ENCODE data around the gene CFC1B. TPM values are rescaled to one million over a fixed set of nuclear protein-coding genes. Genes with fewer than 3 reads are reported as not detected.
"Not testable (repeated sequence)": the region's sequence is repeated elsewhere in the genome, so short reads cannot be mapped to it uniquely, and the experiment has no call there.

CFC1B gene
- total RNA-seq (2011; cell fraction: chromatin; rRNA removed; ENCODE audit: low replicate concordance): not detected in 2 replicates
- not detected in 2 replicates for total RNA-seq (2011; cell fraction: nucleolus; rRNA removed)
- not detected in 2 replicates for total RNA-seq (2011; cell fraction: nucleoplasm; rRNA removed)
- not detected in 2 replicates for total RNA-seq (2014; rRNA removed)
- total RNA-seq (2014; rRNA removed; fragmentation: Illumina TruSeq; extraction: Trizol): not detected in 2 replicates
- total RNA-seq (2015; rRNA removed; fragmentation: Illumina TruSeq; extraction: Trizol): not detected in 2 replicates
- not detected in 2 replicates for total RNA-seq (2021)
- not detected in 2 replicates for polyA plus RNA-seq (2011; rRNA removed)
- polyA plus RNA-seq (2011; cell fraction: cytosol; rRNA removed): not detected in 2 replicates
- polyA plus RNA-seq (2011; cell fraction: nucleus; rRNA removed): not detected in 2 replicates
- polyA plus RNA-seq (2012): not detected in 2 replicates
- polyA plus RNA-seq (2014; fragmentation: Illumina TruSeq; extraction: Trizol): not detected in 2 replicates
- polyA plus RNA-seq (2014; fragmentation: Nextera tagmentation; extraction: Ambion mirVana): not detected
- polyA plus RNA-seq (2014; rRNA removed): not detected in 2 replicates
- not detected in 2 replicates for polyA minus RNA-seq (2011; rRNA and poly(A)+ RNA removed)
- polyA minus RNA-seq (2011; cell fraction: cytosol; rRNA and poly(A)+ RNA removed): not detected in 2 replicates
- polyA minus RNA-seq (2011; cell fraction: nucleus; rRNA and poly(A)+ RNA removed): not detected in 2 replicates
- not detected for Bru-seq, nascent RNA
- not detected for BruChase-seq, experiment 1, labeled RNA remaining after a 2-hour chase
- not detected for BruChase-seq, experiment 2, labeled RNA remaining after a 6-hour chase
- long read RNA-seq, experiment 1: 0 reads
- long read RNA-seq, experiment 2: 0 reads
- long read RNA-seq, experiment 3: 0 reads

GRCh38 chr2:130520992-130521391 lies at the start of gene CFC1B:
Gene CFC1B (plus strand): TSS chr2:130521222. CDS start chr2:130521485, 263 bp downstream.
- H3K79me2 ChIP-seq (ENCODE audit: control insufficient read depth, insufficient read depth, low read length); H3K9ac ChIP-seq (ENCODE audit: insufficient read depth in 1 of 2, low read depth in 2 of 2, low read length in 2 of 2); ATAC-seq; H3K4me2 ChIP-seq (ENCODE audit: insufficient read depth, low read length); DNase-seq (ENCODE audit: extremely low read depth in 1 of 4, low spot score in 3 of 4); CTCF ChIA-PET (ENCODE audit: low intra/inter-chr PET ratio); intact Hi-C loops (cut with micrococcal nuclease); H3K27me3 ChIP-seq (ENCODE audit: control insufficient read depth in 2 of 2, insufficient read depth in 2 of 2, low read length in 2 of 2); in situ Hi-C loops (cut with MboI); BruUV-seq (replicated peaks); H3K9me1 ChIP-seq (ENCODE audit: control insufficient read depth, insufficient read depth, low read length); H3K27ac ChIP-seq (ENCODE audit: extremely low read depth, low read depth, low read length); H3K36me3 ChIP-seq (ENCODE audit: control insufficient read depth, insufficient read depth, low read length); H3K4me3 ChIP-seq; H4K20me1 ChIP-seq (replicated peaks; ENCODE audit: control insufficient read depth, insufficient read depth, low read length); H3K4me1 ChIP-seq (replicated peaks in 1 of 2; ENCODE audit: control insufficient read depth in 2 of 2, insufficient read depth in 2 of 2, low read length in 2 of 2); FAIRE-seq; H3K9me3 ChIP-seq (replicated peaks; ENCODE audit: control insufficient read depth, insufficient read depth, low read depth, low read length); POLR2A ChIA-PET; H2AFZ ChIP-seq (ENCODE audit: low read depth, low read length): not testable (repeated sequence)
- no CpG with 5 or more reads among the region's 7 CpGs for WGBS (ENCODE audit: insufficient coverage, low coverage, missing lambda C conversion rate)

- intact Hi-C loops (cut with micrococcal nuclease): not testable (repeated sequence)
Observed at GRCh38 chr2:130491073-130491472, 29.9 kb upstream of the CFC1B start.

GRCh38 chr2:130509228-130509627 lies 11.8 kb upstream of the CFC1B start, which contains the start of gene POTEI:
Gene POTEI (minus strand): TSS chr2:130509328. CDS start chr2:130509235, 93 bp downstream.
- H3K27ac ChIP-seq (ENCODE audit: extremely low read depth, low read depth, low read length); H3K9me3 ChIP-seq (replicated peaks; ENCODE audit: control insufficient read depth, insufficient read depth, low read depth, low read length); H3K27me3 ChIP-seq (ENCODE audit: control insufficient read depth in 2 of 2, insufficient read depth in 2 of 2, low read length in 2 of 2); intact Hi-C loops (cut with micrococcal nuclease); H2AFZ ChIP-seq (ENCODE audit: low read depth, low read length); H3K4me2 ChIP-seq (ENCODE audit: insufficient read depth, low read length); in situ Hi-C loops (cut with MboI); H3K9me1 ChIP-seq (ENCODE audit: control insufficient read depth, insufficient read depth, low read length); H3K9ac ChIP-seq (ENCODE audit: insufficient read depth in 1 of 2, low read depth in 2 of 2, low read length in 2 of 2); H3K4me1 ChIP-seq (replicated peaks in 1 of 2; ENCODE audit: control insufficient read depth in 2 of 2, insufficient read depth in 2 of 2, low read length in 2 of 2); FAIRE-seq; H3K79me2 ChIP-seq (ENCODE audit: control insufficient read depth, insufficient read depth, low read length); ATAC-seq; CTCF ChIA-PET (ENCODE audit: low intra/inter-chr PET ratio); H3K4me3 ChIP-seq; H4K20me1 ChIP-seq (replicated peaks; ENCODE audit: control insufficient read depth, insufficient read depth, low read length); H3K36me3 ChIP-seq (ENCODE audit: control insufficient read depth, insufficient read depth, low read length); BruUV-seq (replicated peaks); POLR2A ChIA-PET; DNase-seq (ENCODE audit: extremely low read depth in 1 of 4, low spot score in 3 of 4): not testable (repeated sequence)
- no CpG with 5 or more reads among the region's 13 CpGs for WGBS (ENCODE audit: insufficient coverage, low coverage, missing lambda C conversion rate)

More at GRCh38 chr2:130491073-130491472, 29.9 kb upstream of the CFC1B start:
- H3K27me3 ChIP-seq (ENCODE audit: control insufficient read depth in 2 of 2, insufficient read depth in 2 of 2, low read length in 2 of 2); H2AFZ ChIP-seq (ENCODE audit: low read depth, low read length); H3K4me3 ChIP-seq; H3K9me3 ChIP-seq (replicated peaks; ENCODE audit: control insufficient read depth, insufficient read depth, low read depth, low read length); H3K4me2 ChIP-seq (ENCODE audit: insufficient read depth, low read length); H3K79me2 ChIP-seq (ENCODE audit: control insufficient read depth, insufficient read depth, low read length); H3K27ac ChIP-seq (ENCODE audit: extremely low read depth, low read depth, low read length); POLR2A ChIA-PET; H4K20me1 ChIP-seq (replicated peaks; ENCODE audit: control insufficient read depth, insufficient read depth, low read length); H3K36me3 ChIP-seq (ENCODE audit: control insufficient read depth, insufficient read depth, low read length); H3K9ac ChIP-seq (ENCODE audit: insufficient read depth in 1 of 2, low read depth in 2 of 2, low read length in 2 of 2); CTCF ChIA-PET (ENCODE audit: low intra/inter-chr PET ratio); H3K4me1 ChIP-seq (replicated peaks in 1 of 2; ENCODE audit: control insufficient read depth in 2 of 2, insufficient read depth in 2 of 2, low read length in 2 of 2); DNase-seq (ENCODE audit: extremely low read depth in 1 of 4, low spot score in 3 of 4); ATAC-seq; FAIRE-seq; in situ Hi-C loops (cut with MboI); BruUV-seq (replicated peaks); H3K9me1 ChIP-seq (ENCODE audit: control insufficient read depth, insufficient read depth, low read length): not testable (repeated sequence)
- WGBS (ENCODE audit: insufficient coverage, low coverage, missing lambda C conversion rate): no CpG with 5 or more reads among the region's 4 CpGs

Measured in K562 (cell line).